H4 (cell line): ENCODE results near the gene PRKCE. TPM values are rescaled to one million over a fixed set of nuclear protein-coding genes. Genes with fewer than 3 reads are reported as not detected.
"Not testable (repeated sequence)": the region's sequence is repeated elsewhere in the genome, so short reads cannot be mapped to it uniquely, and the experiment has no call there.

Experiments
- DNase-seq: peaks from one replicate; pipeline ENCODE4 v3.0.0-alpha.2; 2015; ENCODE audit warnings: low spot score
- total RNA-seq: library from RNA; depleted of rRNA; stranded (reverse); fragments of >200 nt; shearing (Covaris generic); gene quantifications from 2 replicates; pipeline ENCODE4 v1.2.3, GENCODE V29; 2014

PRKCE gene
- total RNA-seq, 1 experiment from 2014 or later: 22.4 TPM

DNA sequence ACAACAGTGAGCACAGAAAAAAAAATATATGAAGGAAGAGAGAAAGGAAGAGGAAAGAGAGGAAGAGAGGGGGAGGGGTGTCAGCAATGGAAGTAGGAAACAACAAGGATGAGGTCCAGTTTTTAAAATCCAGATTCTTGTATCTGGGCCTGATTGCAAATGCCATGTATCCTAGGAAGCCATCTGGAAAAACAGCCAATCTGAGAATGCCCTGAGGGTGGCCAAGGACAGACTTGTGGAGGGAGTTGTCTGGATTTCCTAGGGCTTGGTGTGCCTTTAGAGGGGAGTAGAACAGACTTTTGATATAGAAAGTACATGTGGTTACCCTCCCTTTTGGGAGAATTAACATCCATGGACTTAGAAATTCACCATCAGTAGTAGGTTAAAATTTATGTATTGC is 47.1 kb downstream of the PRKCE start:
- no peak for DNase-seq

DNA sequence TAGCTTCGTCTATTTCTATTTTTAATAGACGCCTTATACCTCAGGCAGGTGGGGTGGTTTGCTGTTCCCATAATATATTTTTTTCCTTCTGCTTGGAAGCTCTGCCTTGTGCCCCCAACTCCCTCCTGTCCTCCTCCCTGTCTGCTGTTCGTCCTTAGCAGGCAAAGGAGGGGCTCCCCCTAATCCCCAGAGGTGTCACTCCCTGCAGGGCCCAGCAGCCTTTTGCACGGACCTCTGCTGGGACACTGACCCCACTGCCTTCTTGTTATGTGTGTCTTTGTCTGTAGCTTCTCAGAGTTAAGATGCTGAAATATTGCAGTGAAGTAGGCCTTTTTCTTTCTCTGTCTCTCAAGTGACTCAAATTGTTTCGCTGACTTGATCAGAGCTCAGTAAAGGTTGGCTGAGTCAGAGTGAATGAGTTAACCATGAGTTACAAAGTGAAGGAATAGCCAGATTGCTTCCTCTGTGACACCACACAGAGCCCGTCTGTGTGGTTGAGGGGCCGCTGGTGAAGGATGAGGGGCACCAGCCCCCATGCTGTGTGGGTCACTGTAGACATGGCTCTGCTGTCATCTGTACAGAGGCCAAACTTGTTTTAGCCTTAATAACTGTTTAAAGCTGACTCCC is 47.7 kb downstream of the PRKCE start:
- no peak for DNase-seq

DNA sequence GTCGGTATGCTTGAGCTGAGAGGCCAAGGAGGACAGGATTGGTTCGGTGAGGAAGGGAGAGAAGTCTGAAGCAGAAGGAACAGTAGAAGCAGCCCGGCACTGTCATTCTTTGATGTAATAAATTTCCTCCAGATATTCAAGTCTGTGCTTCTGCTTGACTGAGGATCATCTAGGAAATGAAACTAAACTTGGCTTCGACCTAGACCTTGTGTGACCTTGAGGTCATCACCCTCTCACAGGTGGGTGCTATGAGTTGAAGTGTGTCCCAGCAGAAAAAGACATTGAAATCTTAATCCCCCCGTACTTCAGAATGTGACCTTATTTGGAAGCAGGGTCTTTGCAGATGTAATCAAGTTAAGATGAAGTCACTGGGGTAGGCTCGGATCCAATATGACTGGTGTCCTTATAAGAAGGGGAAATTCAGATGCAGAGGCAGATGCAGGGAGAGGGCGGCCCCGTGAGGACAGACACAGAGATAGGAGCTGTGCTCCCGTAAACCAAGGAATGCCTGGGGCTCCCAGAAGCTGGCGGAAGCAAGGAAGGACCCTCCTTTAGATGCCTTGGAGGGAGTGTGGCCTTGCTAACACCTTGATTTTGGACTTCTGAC is 49.0 kb downstream of the PRKCE start:
- no peak for DNase-seq

DNA sequence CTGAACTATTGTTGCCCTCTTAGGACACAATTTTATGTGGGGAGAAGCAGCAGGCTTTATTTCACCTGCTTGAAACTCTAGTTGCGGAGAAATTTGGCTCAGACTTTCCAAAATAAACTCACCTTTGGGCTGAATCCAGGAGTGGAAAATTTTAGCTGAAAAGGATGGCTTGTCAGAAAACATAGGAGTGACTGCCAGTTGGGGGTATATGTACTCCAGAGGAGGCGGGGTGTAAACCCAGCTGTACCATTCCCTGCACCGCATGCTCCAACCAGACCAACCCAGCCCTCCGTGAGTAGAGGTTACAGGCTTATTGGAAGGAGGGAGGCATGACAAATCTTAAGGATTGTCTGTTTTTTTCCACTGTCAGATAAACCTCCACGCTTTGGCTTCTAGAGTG is 53.8 kb downstream of the PRKCE start:
- no peak for DNase-seq

DNA sequence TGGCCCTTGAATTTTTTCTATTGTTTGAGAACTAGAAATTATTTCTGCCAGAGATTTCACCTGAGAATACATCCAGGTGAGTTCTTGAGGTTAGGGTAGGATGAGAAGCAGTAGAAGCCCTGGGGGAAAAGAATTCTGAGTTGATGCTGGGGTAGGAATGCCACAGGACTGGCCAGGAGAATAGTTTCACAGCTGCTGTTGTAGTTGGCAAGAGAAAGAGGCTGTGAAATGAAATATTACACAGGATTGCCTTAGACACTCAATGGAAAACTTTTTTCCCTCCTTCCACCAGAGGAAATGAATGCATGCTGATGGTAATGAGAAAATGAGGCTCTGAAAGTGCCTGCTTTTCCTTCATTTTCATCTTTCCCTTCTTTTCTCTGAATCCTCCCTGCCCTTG is 54.6 kb downstream of the PRKCE start:
- DNase-seq: no peak

DNA sequence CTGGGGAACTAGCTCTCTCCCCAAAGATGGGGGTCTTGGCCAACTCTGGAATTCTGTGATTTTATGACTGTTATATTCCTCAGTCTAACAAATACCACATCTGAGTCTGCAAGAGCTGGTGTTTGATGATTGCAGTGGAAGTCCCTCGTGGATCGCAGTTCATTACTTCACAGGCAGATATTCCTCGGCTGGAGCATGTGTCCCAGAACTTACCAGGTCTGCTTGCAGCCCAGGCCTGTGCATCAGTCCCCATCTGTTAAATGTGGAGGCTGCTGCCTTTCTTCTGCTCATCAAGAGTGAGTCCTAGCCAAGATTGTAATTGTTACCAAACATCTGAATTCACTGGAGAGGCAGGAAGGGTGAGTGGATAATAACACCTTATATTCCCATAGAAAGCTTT is 55.5 kb downstream of the PRKCE start:
- DNase-seq: no peak

DNA sequence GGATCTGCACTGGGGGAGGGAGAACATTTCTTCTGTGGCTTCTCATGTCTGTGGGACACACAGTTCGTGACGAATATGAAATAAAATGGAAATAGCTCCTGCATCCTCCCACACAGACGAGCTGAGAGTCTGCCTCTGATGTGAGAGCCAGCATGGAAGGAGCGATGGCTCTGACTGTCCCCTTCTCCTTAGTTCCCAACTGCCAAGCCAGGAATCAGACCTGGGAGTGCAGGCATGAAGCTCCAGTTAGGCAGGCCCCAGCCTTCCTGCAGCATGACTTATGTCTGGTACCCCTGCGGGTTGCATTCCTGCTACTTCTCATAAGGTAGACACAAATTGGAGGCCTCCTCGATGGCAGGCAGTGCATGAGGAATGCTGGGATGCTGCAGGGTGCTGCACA is 56.2 kb downstream of the PRKCE start:
- DNase-seq: no peak

DNA sequence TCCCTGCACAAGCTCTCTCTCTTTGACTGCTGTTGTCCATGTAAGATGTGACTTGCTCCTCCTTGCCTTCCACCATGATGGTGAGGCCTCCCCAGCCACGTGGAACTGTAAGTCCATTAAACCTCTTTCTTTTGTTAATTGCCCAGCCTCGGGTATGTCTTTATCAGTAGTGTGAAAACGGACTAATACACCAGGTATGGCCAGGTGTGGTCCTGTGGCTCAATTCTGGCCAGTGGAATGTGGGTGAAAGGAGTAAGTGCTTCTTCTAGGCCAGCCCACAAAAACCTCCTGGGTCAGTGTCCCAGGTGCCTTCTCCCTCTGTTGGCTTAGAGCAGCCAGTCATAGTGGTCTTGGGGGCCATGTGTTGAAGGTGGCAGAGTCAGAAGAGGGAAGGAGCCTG is 57.0 kb downstream of the PRKCE start:
- no peak for DNase-seq

DNA sequence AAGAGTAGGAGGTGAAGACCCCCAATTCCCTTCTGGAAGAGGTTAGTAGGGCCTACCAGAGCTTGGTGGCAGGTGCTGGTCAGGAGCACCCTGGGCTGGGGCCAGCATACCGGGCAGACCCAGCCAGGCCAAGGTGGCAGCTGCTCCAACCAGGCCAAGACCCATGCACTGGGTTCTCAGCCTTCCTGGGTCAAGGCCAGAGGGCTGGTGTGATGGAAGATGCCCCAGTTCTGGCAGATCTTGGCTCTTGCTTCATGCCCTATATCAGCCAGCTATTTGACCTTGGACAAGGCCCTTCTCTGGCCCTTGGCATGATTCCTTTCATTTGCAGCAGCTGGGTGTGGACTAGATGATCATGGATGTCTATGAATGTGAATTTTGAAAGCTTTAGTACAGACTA is 57.7 kb downstream of the PRKCE start:
- no peak for DNase-seq

DNA sequence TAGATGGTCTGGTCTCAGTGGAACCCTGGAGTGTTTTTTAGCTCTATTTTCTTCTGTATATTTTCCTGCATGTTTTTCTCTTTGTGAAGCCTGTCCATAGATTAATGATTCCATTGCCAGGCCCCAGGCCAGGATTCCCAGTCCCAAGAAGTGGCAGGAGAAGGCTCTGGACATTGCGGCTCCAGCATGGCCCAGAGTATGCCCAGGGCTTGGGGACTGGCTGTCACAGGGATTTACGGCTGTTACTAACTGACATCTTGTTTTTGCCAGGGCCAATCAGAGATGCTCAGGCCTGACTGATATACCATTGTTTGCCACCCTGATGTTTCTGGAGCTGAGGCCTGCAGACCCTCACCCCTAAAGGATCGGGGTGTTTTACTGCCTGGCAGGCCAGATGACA is 59.0 kb downstream of the PRKCE start:
- DNase-seq: no peak

DNA sequence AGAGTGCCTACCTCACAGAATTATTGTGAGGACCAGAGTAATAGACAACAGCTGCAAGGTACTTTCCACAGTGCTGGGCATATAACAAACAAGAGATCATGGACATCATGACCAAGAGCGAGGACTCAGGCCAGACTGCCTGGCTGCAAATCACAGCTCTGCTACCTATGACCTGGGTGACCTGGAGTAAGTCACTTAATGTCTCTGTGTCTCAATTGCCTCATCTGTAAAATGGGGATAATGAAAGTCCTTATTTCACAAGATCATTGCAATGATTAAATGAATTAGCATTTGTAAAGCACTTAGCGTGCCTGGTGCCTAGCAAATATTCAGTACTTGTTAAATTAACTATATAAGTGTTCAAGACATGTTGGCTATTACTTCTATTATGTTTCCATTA is 59.7 kb downstream of the PRKCE start:
- DNase-seq: no peak

DNA sequence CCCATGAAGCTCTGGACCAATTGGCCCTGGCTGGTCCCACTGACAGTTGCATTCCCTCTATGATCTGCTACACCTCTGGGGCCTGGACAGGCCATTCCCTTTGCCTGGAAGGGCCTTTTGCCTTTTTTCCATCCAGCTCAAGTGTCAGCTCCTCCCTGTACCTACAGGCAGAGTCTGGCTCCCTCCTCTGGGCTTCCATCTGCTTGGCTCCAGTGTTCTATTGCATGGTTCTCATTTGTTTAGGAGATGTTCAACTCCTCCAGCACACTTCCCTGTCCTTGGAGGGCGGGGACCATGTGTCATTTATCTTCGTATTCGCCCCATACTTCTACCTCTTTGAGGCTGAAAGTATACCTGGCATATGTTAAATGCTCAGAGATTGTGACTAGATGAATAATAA is 61.1 kb downstream of the PRKCE start:
- DNase-seq: no peak

DNA sequence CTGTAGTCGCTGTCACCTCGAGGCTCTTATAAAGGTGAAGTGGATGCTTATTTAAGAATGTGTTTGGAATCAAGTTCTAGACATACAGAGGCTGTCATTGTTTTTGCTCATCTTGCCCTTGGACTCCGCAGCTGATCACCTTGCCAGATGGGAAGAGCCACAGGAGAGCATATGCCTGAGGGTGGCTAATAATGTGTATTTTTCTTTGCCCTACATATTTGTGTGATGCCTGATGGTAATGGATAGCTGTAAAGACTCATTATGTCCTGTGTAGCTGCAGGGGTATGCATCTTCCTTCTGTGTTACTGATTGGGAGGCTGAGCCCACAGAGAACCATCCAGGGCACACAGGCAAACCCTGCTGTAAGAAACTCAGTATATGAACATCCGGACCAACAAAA is 61.7 kb downstream of the PRKCE start:
- no peak for DNase-seq

DNA sequence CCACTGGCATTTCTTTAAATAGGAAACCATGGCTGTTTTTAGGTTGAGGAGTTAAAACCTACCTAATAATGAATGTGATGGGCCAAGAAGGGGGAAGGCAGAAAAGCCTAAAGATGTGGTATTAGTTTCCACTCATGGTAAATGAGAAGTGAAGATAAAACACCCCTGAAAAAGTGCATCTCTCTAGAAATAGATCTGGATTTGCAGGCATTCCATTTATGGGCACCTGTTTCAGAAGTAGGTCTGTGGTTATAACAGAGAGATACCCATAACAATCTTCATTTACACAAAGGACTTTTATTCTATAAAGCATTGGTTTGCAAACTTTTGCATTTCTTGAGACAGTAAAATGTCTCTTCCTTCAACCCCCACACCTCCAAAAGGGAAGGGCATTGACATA is 62.1 kb downstream of the PRKCE start:
- no peak for DNase-seq

DNA sequence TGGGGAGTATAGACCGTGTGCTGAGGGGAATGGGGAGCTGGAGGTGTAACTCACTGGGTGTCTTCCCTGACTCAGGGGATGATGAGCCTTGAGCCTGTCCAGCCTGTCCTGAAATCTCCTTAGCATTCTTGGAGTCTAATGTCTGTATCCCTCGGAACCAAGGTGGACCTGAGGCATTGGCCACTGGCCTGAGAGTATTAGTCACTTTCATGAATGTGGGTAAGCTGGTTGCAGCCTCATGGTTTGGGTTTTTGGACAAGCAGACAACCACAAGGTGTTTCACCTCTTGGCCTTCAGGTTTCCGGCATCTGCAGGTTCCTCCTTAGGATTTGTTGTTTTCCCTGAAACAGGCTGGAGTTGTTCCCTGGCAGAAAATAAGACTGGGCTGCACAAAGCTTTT is 63.2 kb downstream of the PRKCE start:
- DNase-seq: no peak

DNA sequence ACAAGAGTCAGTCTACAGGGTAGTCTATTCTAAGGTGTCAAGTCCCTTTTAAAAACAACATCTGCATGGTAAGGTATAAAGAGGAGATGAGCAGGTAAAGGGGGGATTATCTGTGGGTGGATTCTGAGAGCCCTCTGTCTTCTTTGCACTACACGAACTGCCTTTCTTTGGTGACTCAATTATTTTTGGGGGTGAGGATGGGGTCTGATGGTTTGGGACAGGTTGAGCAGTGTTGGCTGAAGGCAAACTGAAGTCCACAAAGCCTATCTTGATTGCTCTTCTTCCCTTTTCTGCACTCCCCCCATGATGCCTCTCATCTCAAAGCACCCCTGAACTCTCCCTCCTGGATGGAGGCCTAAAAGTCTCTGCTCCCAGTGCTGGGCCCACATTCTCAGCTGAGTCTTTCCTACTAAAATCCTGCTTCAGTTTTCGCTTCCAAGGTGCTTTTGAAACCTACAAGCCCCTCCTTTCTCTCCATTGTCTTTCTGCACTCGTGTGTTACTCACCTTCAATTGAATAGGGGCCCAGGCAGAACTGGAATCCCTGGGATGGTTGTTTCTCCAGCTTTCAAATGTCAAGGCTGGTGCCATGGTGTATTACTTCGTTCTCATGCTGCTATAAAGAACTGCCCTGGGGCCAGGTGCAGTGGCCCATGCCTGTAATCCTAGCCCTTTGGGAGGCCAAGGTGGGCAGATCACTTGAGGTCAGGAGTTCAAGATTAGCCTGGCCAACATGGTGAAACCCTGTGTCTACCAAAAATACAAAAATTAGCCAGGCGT is 64.3 kb downstream of the PRKCE start:
- no peak for DNase-seq

DNA sequence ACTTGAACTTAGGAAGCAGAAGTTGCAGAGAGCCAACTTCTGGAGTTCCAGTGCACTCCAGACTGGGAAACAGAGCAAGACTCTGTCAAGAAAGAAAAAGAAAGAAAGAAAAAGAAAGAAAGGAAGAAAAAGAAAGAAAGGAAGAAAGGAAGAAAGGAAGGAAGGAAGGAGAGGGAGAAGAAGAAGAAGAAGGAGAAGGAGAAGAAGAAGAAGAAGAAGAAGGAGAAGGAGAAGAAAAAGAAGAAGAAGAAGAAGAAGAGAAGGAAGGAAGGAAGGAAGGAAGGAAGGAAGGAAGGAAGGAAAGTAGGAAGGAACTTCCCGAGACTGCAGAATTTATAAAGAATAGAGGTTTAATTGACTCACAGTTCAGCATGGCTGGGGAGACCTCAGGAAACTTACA is 65.0 kb downstream of the PRKCE start:
- DNase-seq: not testable (repeated sequence)

DNA sequence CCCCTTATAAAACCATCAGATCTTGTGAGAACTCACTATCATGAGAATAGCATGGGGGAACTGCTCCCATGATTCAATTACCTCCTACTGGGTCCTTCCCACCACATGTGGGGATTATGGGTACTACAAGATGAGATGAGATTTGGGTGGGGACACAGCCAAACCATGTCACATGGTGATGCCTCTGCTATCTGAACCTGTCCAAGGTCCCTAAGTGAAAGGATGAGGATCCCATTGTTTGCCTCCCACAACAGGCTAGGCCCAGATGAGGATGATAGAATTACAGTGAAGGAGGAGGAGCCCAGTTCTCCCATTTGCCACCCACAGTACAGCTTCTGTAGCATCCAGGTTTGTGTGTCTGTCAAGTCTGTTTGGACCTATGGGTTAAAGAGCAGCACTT is 65.4 kb downstream of the PRKCE start:
- no peak for DNase-seq

DNA sequence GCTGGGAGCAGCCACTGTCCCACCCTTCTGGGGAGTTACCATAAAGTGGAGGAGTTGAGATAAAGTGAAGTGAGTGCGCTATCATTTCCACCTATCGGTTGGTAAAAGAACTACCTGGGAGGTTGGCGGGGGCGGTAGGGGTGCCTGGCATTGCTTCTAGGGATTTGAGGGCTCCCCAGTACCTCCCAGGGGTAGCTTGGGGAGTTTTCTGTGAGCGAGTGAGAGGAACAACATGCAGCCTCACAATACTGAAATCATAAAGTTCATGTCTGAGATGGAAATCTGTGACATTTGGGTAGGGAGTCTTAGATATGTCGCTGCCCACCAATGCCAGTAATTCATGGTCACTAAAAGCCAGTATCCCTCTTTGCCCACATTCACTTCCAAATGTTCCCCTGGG is 68.7 kb downstream of the PRKCE start:
- DNase-seq: no peak

DNA sequence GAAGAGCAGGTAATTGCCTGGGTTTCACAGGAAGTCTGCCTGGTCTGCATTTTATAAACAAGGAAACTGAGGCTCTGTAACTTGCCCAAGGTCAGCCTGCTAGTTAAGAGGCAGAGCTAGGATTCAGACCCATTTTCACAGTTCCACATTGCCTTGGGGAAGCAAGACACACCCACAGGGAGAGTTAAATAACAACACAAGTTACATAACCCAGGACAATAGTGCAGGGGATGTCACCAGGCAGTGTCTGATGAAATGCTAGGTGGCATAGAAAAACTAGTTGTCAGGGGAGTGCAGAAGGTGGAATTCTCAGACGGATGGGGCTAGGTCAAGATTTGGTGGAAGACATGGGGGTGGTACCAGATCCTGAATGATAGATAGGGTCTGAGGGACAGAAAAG is 69.7 kb downstream of the PRKCE start:
- DNase-seq: no peak

DNA sequence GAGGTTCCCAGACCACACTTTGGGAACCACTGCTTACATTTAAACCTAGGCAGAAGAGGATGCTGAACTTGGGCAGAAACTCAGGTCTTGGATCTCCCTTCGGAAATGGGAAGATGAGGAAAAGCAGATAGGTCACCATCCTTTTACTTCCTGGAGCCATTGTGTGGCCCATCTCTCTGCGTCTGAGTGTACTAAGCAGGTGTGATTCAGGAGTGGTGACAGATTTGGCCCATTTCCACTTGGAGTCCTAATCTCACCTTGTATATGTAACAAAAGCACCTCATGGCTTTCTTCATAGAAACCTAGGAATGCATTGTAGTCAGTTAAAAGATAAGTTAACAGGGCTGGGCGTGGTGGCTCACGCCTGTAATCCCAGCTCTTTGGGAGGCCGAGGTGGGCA is 71.0 kb downstream of the PRKCE start:
- no peak for DNase-seq

DNA sequence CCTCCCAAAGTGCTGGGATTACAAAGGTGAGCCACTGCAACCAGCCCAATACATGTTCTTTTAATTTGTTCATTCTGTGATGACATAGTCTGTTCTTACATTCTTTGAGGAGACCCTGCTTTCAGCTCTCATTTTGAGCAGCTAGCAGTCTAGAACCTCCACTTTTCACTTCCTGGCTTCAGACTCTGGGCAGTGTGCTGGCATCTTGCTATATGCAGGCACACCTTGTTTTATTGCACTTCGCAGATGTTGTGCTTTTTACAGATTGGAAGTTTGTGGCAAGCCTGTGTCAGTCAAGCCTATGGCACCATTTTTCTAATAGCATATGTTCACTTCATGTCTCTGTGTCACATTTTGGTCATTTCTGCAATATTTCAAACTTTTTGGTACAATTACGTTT is 72.4 kb downstream of the PRKCE start:
- no peak for DNase-seq

DNA sequence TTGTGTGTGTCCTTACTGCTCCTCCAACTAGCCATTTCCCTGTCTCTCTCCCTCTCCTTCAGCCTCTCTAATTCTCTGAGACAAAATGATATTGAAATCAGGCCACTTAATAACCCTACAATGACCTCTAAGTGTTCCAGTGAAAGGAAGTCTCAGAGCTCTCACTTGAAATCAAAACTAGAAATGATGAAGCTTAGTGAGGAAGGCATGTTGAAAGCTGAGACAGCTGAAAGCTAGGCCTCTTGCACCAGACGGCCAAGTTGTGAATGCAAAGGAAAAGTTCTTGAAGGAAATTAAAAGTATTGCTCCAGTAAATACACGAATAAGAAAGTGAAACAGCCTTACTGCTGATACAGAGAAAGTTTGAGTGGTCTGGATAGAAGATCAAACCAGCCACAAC is 72.9 kb downstream of the PRKCE start:
- no peak for DNase-seq
